Endothelial cell of umbilical vein (primary cell): ENCODE measurements around the gene LYRM9. TPM values are rescaled to one million over a fixed set of nuclear protein-coding genes. Genes with fewer than 3 reads are reported as not detected.

Experiments
- BruUV-seq: library from RNA; stranded (reverse); fragments of 400-500 nt; replicated peaks from 2 replicates; lab custom pipeline; 2021; lab: Mats Ljungman, UMichigan
- CTCF ChIA-PET: fragments of 300-600, 350-600 bp; sonication (Branson Sonifier 250); formaldehyde crosslinking; loops from one replicate; lab custom pipeline; 2021; ENCODE audit warnings: antibody characterized with exemption, inconsistent platforms; lab: Charles Lee
- POLR2A ChIA-PET: fragments of 300-600, 350-600 bp; sonication (Branson Sonifier 250); formaldehyde crosslinking; loops from one replicate; lab custom pipeline; 2021; ENCODE audit warnings: antibody characterized with exemption, inconsistent platforms; lab: Charles Lee
- DNase-seq: peaks from one replicate; pipeline ENCODE4 v3.0.0-alpha.2; 2011; ENCODE audit warnings: low read depth, low spot score
- FAIRE-seq: peaks from 2 replicates; lab custom pipeline; 2011; peaks lifted over from hg19 to GRCh38; lab: Jason Lieb, UNC
- H2AFZ ChIP-seq: 2 replicates; pipeline ENCODE4 v1.6.0; 2012; ENCODE audit warnings: low read depth, low read length, control low read depth, inconsistent platforms
- H3K27ac ChIP-seq: 2 replicates; pipeline ENCODE4 v1.5.1; 2011; ENCODE audit warnings: low read depth, mild to moderate bottlenecking, control low read depth, low read length, moderate library complexity; ENCODE audit not compliant: insufficient read depth
- H3K27me3 ChIP-seq, 2 experiments: 2 replicates each; pipeline versions ENCODE4 v1.6.0 to v1.6.1; 2011; ENCODE audit warnings: low read length in 2 of 2, mixed read lengths in 1 of 2; ENCODE audit not compliant: control insufficient read depth in 2 of 2, insufficient read depth in 2 of 2
- H3K36me3 ChIP-seq, 2 experiments: 2 replicates in 1 of 2; 3 replicates in 1 of 2; pipeline ENCODE4 v1.5.1; 2011; ENCODE audit warnings: low read length in 2 of 2, mild to moderate bottlenecking in 1 of 2, moderate library complexity in 1 of 2; ENCODE audit not compliant: control insufficient read depth in 2 of 2, insufficient read depth in 2 of 2; ENCODE audit errors: extremely low read depth in 1 of 2
- H3K4me1 ChIP-seq: 3 replicates; pipeline ENCODE4 v1.5.1; 2011; ENCODE audit warnings: mild to moderate bottlenecking, low read length; ENCODE audit not compliant: control insufficient read depth, insufficient read depth; ENCODE audit errors: extremely low read depth
- H3K4me2 ChIP-seq: 2 replicates; pipeline ENCODE4 v1.6.1; 2011; ENCODE audit warnings: low read length, control low read depth, mixed read lengths; ENCODE audit not compliant: insufficient read depth
- H3K4me3 ChIP-seq, 3 experiments: fragments of 200-600 bp in 1 of 3; sonication (generic), shearing (Covaris generic) in 1 of 3; replicated peaks in 1 of 3; 2 replicates each; pipeline ENCODE4 v1.5.1; 2011 to 2016; ENCODE audit warnings: control low read depth in 3 of 3, low read length in 3 of 3, mild to moderate bottlenecking in 2 of 3, inconsistent platforms in 1 of 3, low read depth in 1 of 3, moderate library complexity in 1 of 3; ENCODE audit not compliant: insufficient read depth in 1 of 3
- H3K79me2 ChIP-seq: 2 replicates; pipeline ENCODE4 v1.6.0; 2012; ENCODE audit warnings: low read length, inconsistent platforms; ENCODE audit not compliant: control insufficient read depth, insufficient read depth
- H3K9ac ChIP-seq: replicated peaks from 2 replicates; pipeline ENCODE3; 2011; ENCODE audit warnings: low read length, control low read depth; ENCODE audit not compliant: insufficient read depth; ENCODE audit errors: extremely low read depth
- H3K9me1 ChIP-seq: replicated peaks from 3 replicates; pipeline ENCODE4 v1.6.0; 2011; ENCODE audit warnings: mild to moderate bottlenecking, low read length; ENCODE audit not compliant: control insufficient read depth, insufficient read depth; ENCODE audit errors: extremely low read depth
- H3K9me3 ChIP-seq: replicated peaks from 2 replicates; pipeline ENCODE4 v1.5.1; 2012; ENCODE audit warnings: low read length, inconsistent platforms; ENCODE audit not compliant: control insufficient read depth, insufficient read depth
- H4K20me1 ChIP-seq: replicated peaks from 2 replicates; pipeline ENCODE3; 2011; ENCODE audit warnings: mild to moderate bottlenecking, low read length; ENCODE audit not compliant: control insufficient read depth, insufficient read depth; ENCODE audit errors: extremely low read depth
- CTCF ChIP-seq, 2 donors: IDR thresholded peaks; 1 replicate in 1 of 2; 2 replicates in 1 of 2; pipeline ENCODE4 v1.5.1; 2011; ENCODE audit warnings: low read length in 2 of 2, mild to moderate bottlenecking in 2 of 2, moderate library complexity in 2 of 2, control low read depth in 1 of 2, inconsistent platforms in 1 of 2, low read depth in 1 of 2; ENCODE audit not compliant: insufficient read depth in 1 of 2; ENCODE audit errors: extremely low read depth in 1 of 2
- EZH2 ChIP-seq: IDR thresholded peaks from 2 replicates; pipeline ENCODE4 v1.6.1; 2012; ENCODE audit warnings: borderline replicate concordance, low read depth, mild to moderate bottlenecking, moderate library complexity, low read length, inconsistent platforms; ENCODE audit not compliant: severe bottlenecking
- FOS ChIP-seq: IDR thresholded peaks from 2 replicates; pipeline ENCODE4 v1.6.1; 2011; ENCODE audit warnings: mild to moderate bottlenecking, low read length, moderate library complexity, borderline replicate concordance; ENCODE audit not compliant: insufficient read depth
- GATA2 ChIP-seq: IDR thresholded peaks from 2 replicates; pipeline ENCODE4 v1.7.0; 2011; ENCODE audit warnings: low read depth, mild to moderate bottlenecking, moderate library complexity, mixed read lengths, low read length; ENCODE audit not compliant: insufficient read length, insufficient read depth
- JUN ChIP-seq: IDR thresholded peaks from 2 replicates; pipeline ENCODE4 v1.6.1; 2011; ENCODE audit warnings: borderline replicate concordance, low read depth; ENCODE audit not compliant: insufficient read length, insufficient read depth
- MAX ChIP-seq: IDR thresholded peaks from 2 replicates; pipeline ENCODE4 v1.6.1; 2011; ENCODE audit not compliant: insufficient read depth, insufficient read length
- MYC ChIP-seq: IDR thresholded peaks from one replicate; pipeline ENCODE4 v1.6.1; 2011; ENCODE audit warnings: mild to moderate bottlenecking, low read depth, low read length
- POLR2A ChIP-seq: IDR thresholded peaks from 2 replicates; pipeline ENCODE4 v1.6.1; 2012; ENCODE audit warnings: low read depth, mild to moderate bottlenecking, control low read depth, low read length
- POLR2AphosphoS5 ChIP-seq: IDR thresholded peaks from 2 replicates; pipeline ENCODE4 v1.6.1; 2012; ENCODE audit warnings: low read depth, mild to moderate bottlenecking, control low read depth, low read length, moderate library complexity; ENCODE audit not compliant: insufficient read depth
- dilution Hi-C: fragments of 300-500 bp; cut with MboI; formaldehyde crosslinking; loops from one replicate; pipeline ENCODE4 v1.15.0; 2019; ENCODE audit warnings: low sequenced_read_pairs; ENCODE audit not compliant: extremely low pct_ligation_motif_present
- intact Hi-C: fragments of 100-400 bp; cut with micrococcal nuclease; formaldehyde crosslinking; loops from one replicate; pipeline ENCODE4 v1.10.0; 2022
- polyA plus RNA-seq, 4 experiments: library from polyadenylated mRNA; depleted of rRNA in 3 of 4; stranded (reverse) in 3 of 4; unstranded in 1 of 4; fragments of >200 nt; gene quantifications; 2 replicates each; pipeline versions ENCODE4 v1.2.1 to v1.2.3, GENCODE V29; 2011 to 2012; ENCODE audit warnings: missing spikeins in 1 of 4
- total RNA-seq: library from RNA; stranded (reverse); gene quantifications from 2 replicates; pipeline ENCODE4 v1.2.3, GENCODE V29; 2021

Gene LYRM9
- total and polyA plus RNA-seq, 2 donors (not counting 3 experiments of a cell fraction or from before 2014, with no cell fraction given) = 3.0 to 4.0 TPM

- Histone ChIP-seq H3K4me2 (no peak overlapping the region), H3K27ac (no peak overlapping the region), H3K4me1 (peaks cover 11% of the 10 kb centered on the region), H2AFZ (no peak overlapping the region), H3K9me1 (no peaks in the 10 kb centered on the region), H4K20me1 (no peaks in the 10 kb centered on the region), H3K9me3 (no peaks in the 10 kb centered on the region), H3K36me3 (no peaks in the 10 kb centered on the region), H3K4me3 (no peak overlapping the region), H3K27me3 (peaks cover 6 to 20% of the 10 kb centered on the region in 2 experiments), H3K9ac (no peak overlapping the region), H3K79me2 (no peaks in the 10 kb centered on the region)
- POLR2A ChIA-PET = no interaction called here
- CTCF ChIA-PET = no interaction called here
- dilution Hi-C loops = no loop called here
- intact Hi-C loops = no loop called here
- DNase-seq (no peak), FAIRE-seq (no peak)
- no TSS peak for BruUV-seq
- TF ChIP-seq FOS = no peak
- TF ChIP-seq GATA2 = no peak
- TF ChIP-seq CTCF (IDR thresholded peaks at IDR 0.05; ENCODE audit: extremely low read depth in 1 of 2, insufficient read depth in 1 of 2, low read depth in 1 of 2, low read length in 2 of 2) = no peak
- no peak for TF ChIP-seq EZH2
- TF ChIP-seq POLR2AphosphoS5 = no peak
- no peak for TF ChIP-seq MYC
- TF ChIP-seq JUN = no peak
- TF ChIP-seq POLR2A = no peak
- no peak for TF ChIP-seq MAX
These were observed 2.9 kb upstream of the LYRM9 start for GRCh38 chr17:27895940-27896535.
